PC-3 (cell line): Measurements from ENCODE around the gene TLR4.

Source experiments
- CTCF ChIP-seq: fragments of 300-600 bp; sonication (generic); conservative IDR thresholded peaks from 2 replicates; pipeline ENCODE4 v1.5.1; 2017; ENCODE audit warnings: antibody characterized with exemption, low read depth, mild to moderate bottlenecking, low read length
- EZH2 ChIP-seq: fragments of 300-600 bp; sonication (generic); IDR thresholded peaks from one replicate; pipeline ENCODE4 v1.6.1; 2017; ENCODE audit warnings: antibody characterized with exemption, mild to moderate bottlenecking, low read length; ENCODE audit not compliant: unreplicated experiment

- TF ChIP-seq CTCF: no peak
- TF ChIP-seq EZH2: no peak
These were observed 3.4 kb downstream of the TLR4 start for GRCh38 chr9:117707561-117707960.
